GM19397 (cell line): Measurements from ENCODE around the gene POLR3B.
"Not testable (repeated sequence)": the region's sequence is repeated elsewhere in the genome, so short reads cannot be mapped to it uniquely, and the experiment has no call there.

Experiments used
- ATAC-seq: cut with Tn5 transposase; IDR thresholded peaks from one replicate; pipeline ENCODE4 v1.9.1; 2021; ENCODE audit warnings: mild to moderate bottlenecking, moderate library complexity; ENCODE audit not compliant: unreplicated experiment

The POLR3B gene

DNA sequence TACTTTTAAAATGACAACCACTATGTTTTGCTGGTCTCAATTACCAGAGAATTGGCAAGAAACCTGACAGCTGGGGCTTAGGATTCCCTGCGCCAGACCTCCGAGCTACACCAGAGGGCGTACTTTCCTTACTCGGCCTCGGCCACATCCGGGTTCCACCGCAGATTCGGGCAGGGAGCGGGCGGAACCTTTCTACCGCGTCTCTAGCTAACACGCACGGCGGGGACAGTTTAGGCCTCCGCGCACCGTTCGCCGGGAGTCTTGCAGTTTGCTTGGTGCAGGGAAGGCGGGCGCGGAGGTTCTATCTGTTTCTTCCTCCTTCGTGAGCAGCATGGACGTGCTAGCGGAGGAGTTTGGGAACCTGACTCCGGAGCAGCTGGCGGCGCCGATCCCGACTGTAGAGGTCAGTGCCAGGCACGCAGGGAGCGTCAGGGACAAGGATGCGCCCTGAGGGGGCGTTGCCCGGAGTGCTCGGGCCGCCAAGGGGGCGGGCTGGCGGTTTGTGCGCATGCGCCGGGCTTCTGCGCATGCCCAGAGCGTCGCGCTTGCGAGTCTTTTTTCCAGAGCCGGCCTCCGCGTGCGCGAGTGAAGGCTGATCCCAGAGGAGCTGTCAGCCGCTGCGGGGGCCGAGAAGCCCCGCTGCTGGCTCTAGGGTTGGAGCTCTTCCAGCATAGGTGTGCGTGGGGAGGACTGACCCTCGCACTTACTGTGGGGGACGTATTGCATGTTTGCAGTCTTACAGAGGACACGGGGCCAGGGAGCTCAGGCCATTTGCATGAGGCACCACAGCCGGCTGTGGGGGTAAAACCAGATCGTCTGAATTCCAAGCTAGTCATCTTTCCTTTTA is at the start of gene POLR3B:
TSS of gene POLR3B (plus strand) at position 200 of the 847 bp plus-strand sequence. CDS start at position 332, 132 bp downstream.
- ATAC-seq, result peak; percentile 87

DNA sequence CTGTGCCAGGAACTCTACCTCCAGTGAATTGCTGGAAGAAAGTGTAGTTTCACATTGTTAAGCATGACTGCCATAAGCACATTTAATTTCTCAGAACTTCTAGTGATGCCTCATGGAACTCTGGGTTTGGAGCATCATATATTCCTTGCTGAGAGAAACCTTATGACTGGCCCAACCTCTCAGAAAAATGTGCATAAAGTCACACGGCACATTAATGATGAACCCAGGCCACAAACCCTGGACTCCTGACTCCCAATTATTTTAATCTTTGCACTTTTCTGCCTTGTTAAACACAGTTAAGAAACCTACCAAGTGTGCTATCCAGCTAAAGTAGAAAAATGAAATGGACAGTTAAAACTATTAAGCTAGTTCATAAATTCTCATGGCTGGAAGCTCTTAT is 49.4 kb upstream of the POLR3B start:
- no peak for ATAC-seq

DNA sequence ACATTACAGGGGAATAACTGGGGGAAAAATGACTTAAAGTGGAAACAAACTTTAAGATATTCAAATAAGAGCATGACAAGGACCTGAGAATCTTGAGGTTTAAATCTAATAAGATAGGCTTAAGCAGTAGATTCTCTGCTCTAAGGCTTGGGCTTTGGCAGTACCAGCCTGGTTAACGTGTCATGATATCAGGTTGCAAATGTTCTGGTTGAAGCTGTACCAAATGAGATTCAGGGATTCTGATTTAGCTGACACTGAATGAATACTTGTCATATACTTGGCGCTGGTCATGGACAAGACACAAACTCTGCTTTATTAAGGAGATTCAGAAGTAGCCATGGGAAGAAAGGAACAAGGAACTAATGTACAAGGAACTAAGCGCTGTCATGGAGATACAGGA is 48.9 kb upstream of the POLR3B start:
- no peak for ATAC-seq

DNA sequence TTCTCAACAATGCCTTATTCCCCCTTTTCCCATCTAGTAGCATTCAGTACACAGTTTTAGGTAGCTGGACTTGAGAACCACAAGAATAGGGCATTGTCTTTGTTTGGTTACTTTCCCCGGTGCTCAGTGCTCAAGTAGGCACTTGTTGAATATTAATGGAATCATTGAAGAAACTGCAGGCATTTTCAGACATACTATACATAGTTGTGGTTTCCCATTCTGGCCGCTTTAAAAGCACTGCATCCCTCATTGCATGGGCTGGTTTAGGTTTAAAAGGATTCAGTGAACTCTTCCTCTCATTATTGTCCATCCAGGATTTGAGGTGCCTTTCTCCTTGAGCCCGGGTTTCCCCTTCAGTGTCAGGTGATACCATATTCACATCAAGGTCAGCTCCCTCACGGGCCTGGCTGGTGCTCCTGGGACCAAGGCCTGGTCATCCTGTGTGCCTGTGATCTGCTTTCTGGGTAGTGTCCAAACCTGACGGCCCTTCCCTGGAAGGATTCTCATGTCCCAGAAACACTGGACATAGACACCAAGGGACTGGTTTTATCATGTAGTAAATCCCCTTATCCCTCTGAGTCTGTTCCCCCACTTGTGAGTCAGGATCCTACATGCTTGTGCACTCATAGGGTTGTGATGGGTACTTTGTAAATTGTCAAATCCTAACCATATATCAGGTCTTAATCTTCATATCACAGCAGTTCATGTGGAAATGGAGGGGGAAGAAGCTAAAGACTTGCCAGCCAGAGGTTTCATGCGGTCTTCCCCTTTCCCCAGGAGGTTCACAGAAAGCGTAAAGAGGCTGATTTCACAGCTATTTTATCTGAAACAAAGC is 47.7 kb upstream of the POLR3B start:
- ATAC-seq, result no peak

DNA sequence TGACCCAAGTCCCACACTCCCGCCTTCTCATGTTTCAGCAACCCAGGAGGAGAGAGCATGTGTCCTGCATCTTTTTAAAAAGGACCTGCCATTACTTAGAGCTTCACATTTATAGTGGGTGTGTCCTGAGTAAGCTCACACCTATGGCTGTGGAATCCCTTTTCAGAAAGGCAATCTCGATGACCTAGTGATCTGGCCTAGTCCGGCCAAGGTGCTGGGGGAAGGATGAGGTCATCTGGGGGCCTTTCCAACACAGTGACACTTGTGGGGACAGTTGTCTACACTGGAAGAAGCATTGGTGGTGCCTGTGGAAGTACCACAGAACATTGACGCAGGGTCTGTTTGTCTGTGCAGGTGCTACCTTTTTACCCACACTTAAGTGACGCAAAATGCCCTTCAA is 46.9 kb upstream of the POLR3B start:
- ATAC-seq, result no peak

DNA sequence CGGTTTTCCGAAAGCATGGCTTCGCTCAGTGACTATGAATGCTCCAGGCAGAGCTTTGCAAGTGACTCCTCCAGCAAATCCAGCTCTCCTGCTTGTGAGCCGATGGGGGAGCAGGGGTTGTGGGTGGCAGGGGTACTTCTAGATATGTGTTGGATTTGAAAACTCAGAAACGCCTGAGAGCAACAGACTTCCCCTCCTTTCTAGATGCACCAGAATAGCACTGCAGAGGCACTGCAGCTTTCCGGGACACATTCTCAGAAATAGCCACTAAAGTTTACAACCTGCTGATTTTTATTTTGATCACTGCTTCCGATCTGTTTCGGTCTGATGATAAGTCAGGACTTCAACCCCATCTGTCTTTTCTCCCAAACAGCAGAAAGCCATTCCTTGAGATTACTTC is 46.4 kb upstream of the POLR3B start:
- ATAC-seq, result no peak

DNA sequence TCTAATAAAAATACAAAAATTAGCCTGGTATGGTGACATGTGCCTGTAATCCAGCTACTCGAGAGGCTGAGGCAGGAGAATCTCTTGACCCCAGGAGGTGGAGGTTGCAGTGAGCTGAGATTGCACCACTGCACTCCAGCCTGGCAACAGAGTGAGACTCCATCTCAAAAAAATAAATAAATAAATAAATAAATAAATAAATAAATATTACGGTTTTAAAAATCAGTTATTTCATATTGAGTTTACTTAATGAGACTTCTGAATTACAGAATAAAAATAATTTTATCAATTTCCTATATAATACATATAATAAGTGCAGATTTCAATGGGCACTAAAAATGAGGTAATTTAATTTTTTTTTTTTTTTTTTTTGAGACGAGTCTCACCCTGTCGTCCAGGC is 44.1 kb upstream of the POLR3B start:
- ATAC-seq, result not testable (repeated sequence)

DNA sequence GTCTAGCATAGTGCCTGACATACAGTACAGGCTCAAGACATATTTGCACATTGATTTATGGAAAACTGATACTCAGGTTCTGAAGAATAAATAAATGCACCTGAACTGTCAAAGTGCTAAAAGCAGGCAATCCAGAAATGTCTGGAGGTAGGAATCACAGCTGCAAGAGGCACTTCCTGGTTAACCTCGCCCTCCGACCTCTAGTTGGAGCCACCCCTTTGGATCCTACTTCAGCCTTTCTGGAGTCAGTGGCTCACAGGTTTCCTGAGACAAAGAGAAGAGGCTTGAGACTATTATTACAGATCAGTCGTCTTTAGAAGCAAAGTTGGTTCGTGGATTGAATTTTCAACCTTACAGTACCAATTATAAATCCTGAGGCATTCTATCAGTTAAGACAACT is 42.0 kb upstream of the POLR3B start:
- ATAC-seq, result no peak

DNA sequence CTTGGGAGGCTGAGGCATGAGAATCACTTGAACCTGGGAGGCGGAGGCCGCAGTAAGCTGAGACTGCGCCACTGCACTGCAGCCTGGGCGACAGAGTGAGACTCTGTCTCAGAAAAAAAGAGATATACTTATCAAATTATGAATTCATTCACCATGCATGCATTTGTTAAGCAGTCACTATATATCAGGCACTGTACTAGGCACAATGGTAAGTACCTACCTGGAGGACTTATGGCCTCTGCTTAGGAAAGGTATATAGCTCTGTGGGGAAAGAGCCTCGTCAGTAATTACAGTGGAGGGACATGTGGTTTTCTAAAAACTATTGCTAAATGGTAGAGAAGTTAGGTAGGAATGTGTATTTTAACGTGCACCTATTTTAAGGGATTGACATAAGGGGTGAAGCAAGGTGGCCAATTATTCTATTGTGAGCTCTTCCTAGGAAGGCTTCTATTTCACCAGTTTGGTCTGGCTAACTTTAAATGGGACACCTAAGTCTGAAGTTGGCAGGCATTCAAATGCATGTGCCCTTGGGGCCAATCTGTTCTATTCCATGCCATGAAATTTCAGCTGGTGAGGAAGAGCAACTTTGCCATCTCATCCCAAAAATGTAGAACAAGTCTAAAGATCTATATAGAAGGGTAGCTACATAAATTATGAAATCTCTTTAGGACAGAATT is 40.0 kb upstream of the POLR3B start:
- no peak for ATAC-seq

DNA sequence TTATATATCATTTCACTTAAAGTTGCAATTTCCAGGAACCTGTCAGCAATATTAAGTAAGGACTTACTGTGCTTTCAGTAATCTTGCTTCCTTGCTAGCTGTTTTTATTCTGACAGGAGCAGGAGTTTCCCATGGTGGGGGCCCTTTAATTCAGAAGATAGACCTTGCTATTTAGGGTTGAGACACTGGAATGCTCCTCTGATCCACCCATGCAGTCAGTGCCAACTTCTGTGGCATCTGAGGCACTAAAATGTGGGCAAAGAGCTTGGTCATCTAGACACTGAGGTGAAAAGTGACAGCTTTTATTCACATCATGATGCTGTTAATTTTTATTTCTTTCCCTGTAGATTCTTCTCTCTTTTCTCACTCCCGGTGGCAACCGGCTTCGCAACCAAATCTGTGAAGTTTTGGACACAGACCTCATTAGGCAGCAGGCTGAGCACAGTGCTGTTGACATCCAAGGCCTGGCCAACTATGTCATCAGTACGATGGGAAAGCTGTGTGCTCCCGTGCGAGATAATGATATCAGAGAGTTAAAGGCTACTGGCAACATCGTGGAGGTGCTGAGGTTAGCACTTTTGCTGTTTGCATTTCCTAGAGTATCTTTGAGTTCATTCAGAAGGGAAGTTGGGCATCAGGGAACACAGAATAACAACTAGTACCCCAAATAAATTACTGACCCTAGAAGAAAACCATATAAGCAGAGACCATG is 36.3 kb upstream of the POLR3B start:
- ATAC-seq, result no peak

DNA sequence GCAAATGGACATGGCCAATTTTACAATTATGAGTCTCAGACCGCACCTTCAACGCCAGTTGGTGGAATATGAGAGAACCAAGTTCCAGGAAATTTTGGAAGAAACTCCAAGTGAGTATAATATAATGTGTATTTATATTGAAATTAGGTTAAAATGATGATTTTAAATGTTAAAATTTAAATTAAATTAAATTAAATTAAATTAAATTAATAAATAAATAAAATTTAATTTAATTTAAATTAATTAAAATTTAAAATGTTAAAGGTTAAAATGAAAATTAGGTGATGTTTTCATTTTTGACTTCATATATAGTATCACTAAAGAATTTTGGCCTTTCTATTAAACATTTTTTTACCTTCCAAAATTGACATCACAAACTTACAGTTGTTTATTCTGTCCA is 34.0 kb upstream of the POLR3B start:
- no peak for ATAC-seq

DNA sequence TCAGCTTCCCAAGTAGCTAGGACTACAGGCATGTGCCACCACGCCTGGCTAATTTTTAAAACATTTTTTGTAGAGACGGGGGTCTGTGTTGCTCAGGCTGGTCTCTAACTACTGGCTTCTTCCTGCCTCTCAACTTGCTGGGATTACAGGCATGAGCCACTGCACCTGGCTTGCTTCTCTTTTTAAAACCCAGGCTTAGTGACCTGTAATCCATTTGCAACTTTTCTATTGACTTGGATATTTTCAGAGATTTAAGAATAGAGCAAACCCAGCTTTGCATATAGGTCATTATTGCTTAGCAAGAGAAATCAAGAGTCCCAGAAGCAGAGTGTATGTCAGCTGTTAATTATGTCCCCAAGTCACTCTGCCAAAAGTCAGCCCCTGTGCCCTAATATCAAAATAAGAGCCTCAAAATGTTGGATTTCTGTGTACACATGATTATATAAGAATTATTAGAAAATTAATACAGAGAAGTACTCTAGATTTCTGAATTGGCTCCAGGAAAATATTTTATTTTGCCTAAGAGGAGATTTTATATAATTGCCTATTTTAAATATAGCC is 30.2 kb upstream of the POLR3B start:
- ATAC-seq, result no peak

DNA sequence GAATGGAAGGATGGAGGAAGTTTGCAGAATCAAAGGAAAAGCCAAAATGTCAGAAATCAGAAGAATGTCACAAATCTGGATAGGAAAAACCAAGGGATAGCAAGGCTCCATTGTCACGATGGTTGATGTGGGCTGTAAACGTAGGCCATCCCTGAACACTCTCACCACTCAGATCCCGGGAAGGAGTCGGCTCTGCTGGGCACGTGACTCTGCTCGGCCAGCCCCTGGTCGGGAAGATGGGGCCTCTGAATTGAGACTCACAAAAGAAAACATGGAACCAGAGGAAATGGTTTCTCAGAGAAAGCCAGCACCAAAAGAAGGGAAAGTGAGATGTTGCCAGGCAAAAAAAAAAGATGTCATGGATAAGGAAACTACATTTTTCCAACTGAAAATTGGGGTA is 28.8 kb upstream of the POLR3B start:
- no peak for ATAC-seq

DNA sequence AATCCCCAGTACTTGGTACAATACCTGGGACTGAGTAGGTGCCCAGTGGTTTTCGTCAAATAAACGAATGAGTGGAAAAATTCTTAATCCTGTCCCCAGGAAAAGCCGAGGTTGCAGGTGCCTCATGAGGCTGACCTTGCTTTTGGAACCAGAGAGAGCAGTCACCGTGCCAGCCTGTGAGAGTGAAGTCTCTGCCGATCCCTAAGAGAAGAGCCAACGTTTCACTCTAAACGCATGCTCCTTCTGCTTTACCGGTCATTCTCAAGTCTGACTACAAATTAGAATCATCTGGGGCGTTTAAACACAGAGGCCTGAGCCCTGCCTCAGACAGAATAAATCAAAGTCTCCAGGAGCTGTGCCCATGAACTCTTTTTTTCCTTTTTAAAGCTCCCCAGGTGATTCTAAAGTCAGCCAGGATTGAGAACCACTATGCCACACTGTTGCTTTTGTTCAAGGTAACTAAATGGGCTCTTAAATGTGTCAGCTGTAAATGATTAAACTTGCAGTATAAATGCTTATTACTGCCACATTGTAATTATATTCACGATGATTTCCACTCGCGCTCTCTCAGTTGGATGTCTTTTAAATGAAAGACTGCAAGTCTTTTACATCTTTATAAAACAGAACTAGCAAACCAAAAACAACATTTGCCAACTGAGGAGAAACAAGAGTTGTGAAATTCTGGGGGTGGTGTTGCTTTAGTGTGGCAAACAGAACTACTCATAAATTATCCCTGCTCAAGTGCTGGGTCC is 28.1 kb upstream of the POLR3B start:
- no peak for ATAC-seq

DNA sequence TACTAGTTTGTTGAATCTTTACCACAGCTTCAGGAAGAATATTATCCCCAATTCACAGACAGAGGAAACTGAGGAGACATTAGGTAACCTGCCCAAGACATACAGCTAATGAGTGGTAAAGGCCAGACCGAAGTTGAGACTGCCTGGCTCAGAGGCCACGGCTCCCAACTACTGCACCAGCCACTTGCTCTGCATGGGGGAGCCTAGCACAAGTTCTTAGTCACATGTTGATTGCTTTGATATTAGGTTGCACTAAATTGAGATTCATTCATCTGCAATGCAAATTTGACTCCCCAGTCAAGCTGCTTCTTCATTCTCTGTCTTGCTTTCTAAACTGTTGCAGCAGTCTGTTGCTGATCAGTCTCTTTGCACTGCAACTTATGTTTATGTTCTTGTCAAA is 25.9 kb upstream of the POLR3B start:
- ATAC-seq, result no peak

DNA sequence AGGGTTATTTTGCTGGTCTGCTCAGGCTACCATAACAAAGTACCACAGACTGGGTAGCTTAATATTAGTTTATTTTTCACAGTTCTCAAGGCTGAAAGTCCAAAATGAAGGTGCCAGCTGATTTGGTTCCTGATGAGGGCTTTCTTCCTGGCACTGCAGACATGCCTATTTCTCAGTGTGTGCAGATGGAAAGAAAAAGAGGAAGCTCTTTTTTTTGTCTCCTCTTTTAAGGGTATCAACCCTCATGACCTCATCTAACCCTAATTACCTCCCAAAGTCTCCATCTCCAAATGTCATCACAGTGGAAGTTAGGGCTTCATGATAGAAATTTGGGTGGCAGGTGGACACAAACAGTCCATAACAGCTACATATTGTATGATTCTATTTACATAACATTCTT is 25.0 kb upstream of the POLR3B start:
- ATAC-seq, result no peak

DNA sequence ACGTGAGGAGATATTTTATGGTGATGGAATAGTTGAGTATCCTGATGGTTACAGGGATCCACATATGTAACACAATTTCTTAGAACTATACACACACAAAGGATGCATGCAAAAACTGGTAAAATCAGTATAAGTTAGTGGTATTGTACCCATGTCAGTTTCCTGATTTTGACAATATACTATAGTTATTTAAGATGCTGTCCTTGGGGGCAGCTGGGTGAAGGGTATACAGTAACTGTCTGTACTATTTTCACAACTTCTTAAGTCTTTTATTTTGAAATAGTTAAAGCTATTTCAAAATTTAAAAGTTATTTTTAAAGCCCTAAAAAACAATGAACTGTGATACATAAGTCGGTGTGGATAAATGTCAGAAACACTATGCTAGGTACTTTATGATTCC is 24.5 kb upstream of the POLR3B start:
- ATAC-seq, result no peak

DNA sequence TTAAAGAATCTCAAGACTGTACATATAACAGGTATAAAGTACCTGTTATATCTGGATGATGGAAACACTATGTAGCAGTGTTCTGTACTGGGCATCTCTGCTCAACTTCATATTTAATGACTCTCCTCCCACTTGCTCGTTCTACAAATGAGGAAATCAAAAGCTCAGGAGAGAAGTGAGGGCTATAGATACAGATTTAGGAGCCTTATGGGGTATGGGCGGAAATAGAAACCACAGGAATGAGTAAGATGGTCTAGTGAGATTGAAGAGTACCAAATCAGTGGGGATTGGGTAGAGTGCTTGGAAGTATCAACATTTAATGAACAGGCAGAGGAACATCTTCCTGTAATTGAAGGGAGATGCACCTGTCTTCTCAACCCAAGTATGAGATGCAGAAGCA is 23.8 kb upstream of the POLR3B start:
- ATAC-seq, result no peak

DNA sequence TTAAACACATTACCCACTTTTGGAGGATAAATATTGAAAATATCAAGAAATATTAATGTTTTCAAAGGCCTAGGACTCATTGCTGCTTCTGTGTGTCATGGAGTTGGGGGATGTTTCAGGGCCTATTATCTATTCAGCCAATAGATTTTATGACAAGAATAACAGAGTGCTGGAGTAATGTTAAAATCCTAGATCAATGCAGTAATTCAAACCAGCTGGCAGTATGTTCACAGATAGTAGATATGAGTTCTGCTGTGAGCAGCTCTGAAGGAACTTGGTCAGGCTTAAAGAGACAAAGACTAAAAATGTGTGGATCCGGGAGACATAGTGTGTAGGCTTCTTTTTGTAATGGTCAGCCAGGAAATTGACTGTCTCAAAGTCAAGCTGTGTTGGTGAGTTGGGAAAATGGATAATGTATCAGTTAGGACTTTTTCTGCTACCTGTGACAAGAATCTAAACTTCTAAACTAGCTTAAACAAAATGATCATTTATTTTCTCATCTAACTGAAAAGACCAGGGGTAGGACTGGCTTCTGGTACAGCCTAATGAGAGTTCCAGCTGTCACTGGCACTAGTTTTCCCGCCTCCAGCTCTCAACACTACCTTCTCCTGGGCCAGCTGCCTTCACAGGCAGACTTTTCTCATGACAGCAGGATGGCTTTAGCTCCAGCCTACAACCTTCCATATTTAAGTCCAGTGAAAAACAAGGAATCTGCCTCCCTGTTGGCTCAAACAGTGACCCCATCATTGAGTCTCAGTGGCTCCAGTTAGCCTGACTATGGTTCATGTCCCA is 16.3 kb upstream of the POLR3B start:
- no peak for ATAC-seq
